HepG2 (cell line): ENCODE results near the gene RHBDF2. TPM values are rescaled to one million over a fixed set of nuclear protein-coding genes. Genes with fewer than 3 reads are reported as not detected.

Source experiments
- BRCA1 ChIP-seq: sonication (generic); formaldehyde crosslinking; IDR thresholded peaks from 2 replicates; pipeline ENCODE4 v1.4.0; 2020; ENCODE audit warnings: missing genetic modification reagents
- CBX5 ChIP-seq: sonication (generic); formaldehyde crosslinking; IDR thresholded peaks from 2 replicates; pipeline ENCODE4 v1.4.0; 2020; ENCODE audit warnings: missing genetic modification reagents, borderline replicate concordance
- HNRNPK ChIP-seq: fragments of 200-400 bp; formaldehyde crosslinking; IDR thresholded peaks from 2 replicates; pipeline ENCODE4 v1.6.1; 2018; ENCODE audit warnings: low read length, low read depth, moderate library complexity, mild to moderate bottlenecking; ENCODE audit not compliant: poor library complexity, severe bottlenecking
- LCORL ChIP-seq, 2 experiments: fragments of 450-650 bp in 1 of 2; sonication (generic) in 1 of 2; formaldehyde crosslinking in 1 of 2; IDR thresholded peaks; 2 replicates each; pipeline versions ENCODE4 v1.5.0 to v1.6.1; 2017 to 2020; ENCODE audit warnings: antibody characterized with exemption in 1 of 2, missing genetic modification reagents in 1 of 2
- NBN ChIP-seq: fragments of 450-650 bp; conservative IDR thresholded peaks from 2 replicates; pipeline ENCODE4 v1.6.1; 2017
- TCF12 ChIP-seq, 2 experiments: fragments of 450-650 bp in 1 of 2; sonication (generic) in 1 of 2; formaldehyde crosslinking in 1 of 2; IDR thresholded peaks; 2 replicates each; pipeline versions ENCODE4 v1.6.1 to v1.8.0; 2017 to 2022; ENCODE audit warnings: antibody characterized with exemption in 1 of 2, mild to moderate bottlenecking in 1 of 2, missing genetic modification reagents in 1 of 2, moderate library complexity in 1 of 2
- ZBTB38 ChIP-seq: sonication (generic); formaldehyde crosslinking; IDR thresholded peaks from 2 replicates; pipeline ENCODE4 v1.5.1; 2020; ENCODE audit warnings: mild to moderate bottlenecking, missing genetic modification reagents
- ZNF205 ChIP-seq: IDR thresholded peaks from 2 replicates; pipeline ENCODE4 v1.6.1; 2018; ENCODE audit warnings: missing biosample characterization, missing genetic modification reagents
- ZNF292 ChIP-seq: sonication (generic); formaldehyde crosslinking; IDR thresholded peaks from 2 replicates; pipeline ENCODE4 v1.8.1; 2022; ENCODE audit warnings: mild to moderate bottlenecking, low read depth, missing genetic modification reagents, borderline replicate concordance
- ZNF432 ChIP-seq: sonication (generic); formaldehyde crosslinking; IDR thresholded peaks from 2 replicates; pipeline ENCODE4 v1.5.0; 2020; ENCODE audit warnings: missing genetic modification reagents, mild to moderate bottlenecking, borderline replicate concordance
- ZNF546 ChIP-seq: sonication (generic); formaldehyde crosslinking; conservative IDR thresholded peaks from 2 replicates; pipeline ENCODE4 v1.8.1; 2023; ENCODE audit warnings: mild to moderate bottlenecking, missing genetic modification reagents
- ZSCAN29 ChIP-seq: sonication (generic); formaldehyde crosslinking; conservative IDR thresholded peaks from 2 replicates; pipeline ENCODE4 v1.4.0; 2020; ENCODE audit warnings: mild to moderate bottlenecking, missing genetic modification reagents
- polyA plus RNA-seq, 8 experiments: library from polyadenylated mRNA; depleted of rRNA in 3 of 8; stranded (reverse) in 7 of 8; unstranded in 1 of 8; fragments of >200 nt; fragmentation: Illumina TruSeq in 4 of 8; extraction: Trizol in 4 of 8; gene quantifications; 2 replicates each; pipeline versions ENCODE4 v1.2.1 to v1.2.3, GENCODE V29; 2011 to 2016; ENCODE audit warnings: low read depth in 4 of 8, missing spikeins in 1 of 8, mixed read lengths in 1 of 8; ENCODE audit not compliant: insufficient read depth in 1 of 8
- total RNA-seq, 5 experiments: library from RNA; depleted of rRNA; stranded (reverse); fragments of >200 nt; fragmentation: Illumina TruSeq; extraction: Trizol; gene quantifications; 2 replicates each; pipeline ENCODE4 v1.2.3, GENCODE V29; 2016; ENCODE audit warnings: low read depth in 1 of 5
- TF ChIP-seq, protein P1 (sequence below): sonication (generic); formaldehyde crosslinking; IDR thresholded peaks from 2 replicates; pipeline ENCODE4 v1.4.0; 2020; ENCODE audit warnings: mild to moderate bottlenecking, missing genetic modification reagents
- TF ChIP-seq, protein P2 (sequence below): sonication (generic); formaldehyde crosslinking; IDR thresholded peaks from 2 replicates; pipeline ENCODE4 v1.4.0; 2020; ENCODE audit warnings: mild to moderate bottlenecking, missing genetic modification reagents
- TF ChIP-seq, protein P3 (sequence below): sonication (generic); formaldehyde crosslinking; conservative IDR thresholded peaks from 2 replicates; pipeline ENCODE4 v1.4.0; 2020; ENCODE audit warnings: mild to moderate bottlenecking, missing genetic modification reagents, moderate library complexity

Gene RHBDF2
- total and polyA plus RNA-seq, 2 of the 13 experiments (the other 11 are each of a cell fraction or from before 2014, with no cell fraction given), result 7.8 to 24.2 TPM

DNA sequence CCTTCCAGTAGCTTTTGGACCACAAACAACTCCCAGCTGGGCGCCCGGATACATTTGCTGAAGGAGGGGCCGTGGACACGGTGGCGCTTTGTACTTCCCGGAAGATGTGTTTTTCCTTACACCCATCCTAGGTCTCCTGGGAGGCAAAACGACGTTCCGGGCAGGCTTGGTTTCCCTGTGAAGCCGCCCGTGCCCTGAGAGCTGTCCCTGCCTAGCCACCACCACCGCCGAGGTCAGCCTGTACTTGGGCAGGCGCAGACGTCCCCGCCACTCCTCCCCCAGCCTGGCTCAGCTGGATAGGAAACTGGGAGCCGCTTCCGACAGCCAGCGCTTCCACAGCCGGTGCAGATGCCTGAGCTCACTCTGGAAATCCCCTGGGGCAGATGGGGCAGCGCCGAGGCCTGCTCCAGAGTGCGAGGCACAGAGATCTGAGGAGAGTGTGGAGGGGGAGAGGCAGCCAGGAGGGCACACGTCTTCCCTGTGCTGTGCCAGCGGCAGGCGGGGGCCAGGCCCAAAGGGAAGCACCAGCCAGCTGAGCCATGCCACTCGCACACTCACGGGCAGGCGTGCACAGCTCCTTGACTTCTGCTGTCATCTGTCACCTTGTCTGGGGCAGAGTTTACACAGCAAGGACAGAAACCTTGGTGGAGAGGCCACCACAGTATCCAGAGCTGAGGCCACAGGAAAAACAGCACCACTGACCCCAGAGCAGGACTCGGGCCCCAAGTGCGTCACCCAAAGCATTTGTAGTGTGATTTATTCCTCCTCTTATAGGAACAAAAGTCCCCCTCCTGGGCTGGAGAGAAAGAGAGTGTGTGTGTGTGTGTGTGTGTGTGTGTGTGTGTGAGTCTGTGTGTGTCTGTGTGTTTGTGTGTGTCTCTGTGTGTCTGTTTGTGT, 3.0 kb downstream of the RHBDF2 start (continued):
- TF ChIP-seq, protein P1, sequence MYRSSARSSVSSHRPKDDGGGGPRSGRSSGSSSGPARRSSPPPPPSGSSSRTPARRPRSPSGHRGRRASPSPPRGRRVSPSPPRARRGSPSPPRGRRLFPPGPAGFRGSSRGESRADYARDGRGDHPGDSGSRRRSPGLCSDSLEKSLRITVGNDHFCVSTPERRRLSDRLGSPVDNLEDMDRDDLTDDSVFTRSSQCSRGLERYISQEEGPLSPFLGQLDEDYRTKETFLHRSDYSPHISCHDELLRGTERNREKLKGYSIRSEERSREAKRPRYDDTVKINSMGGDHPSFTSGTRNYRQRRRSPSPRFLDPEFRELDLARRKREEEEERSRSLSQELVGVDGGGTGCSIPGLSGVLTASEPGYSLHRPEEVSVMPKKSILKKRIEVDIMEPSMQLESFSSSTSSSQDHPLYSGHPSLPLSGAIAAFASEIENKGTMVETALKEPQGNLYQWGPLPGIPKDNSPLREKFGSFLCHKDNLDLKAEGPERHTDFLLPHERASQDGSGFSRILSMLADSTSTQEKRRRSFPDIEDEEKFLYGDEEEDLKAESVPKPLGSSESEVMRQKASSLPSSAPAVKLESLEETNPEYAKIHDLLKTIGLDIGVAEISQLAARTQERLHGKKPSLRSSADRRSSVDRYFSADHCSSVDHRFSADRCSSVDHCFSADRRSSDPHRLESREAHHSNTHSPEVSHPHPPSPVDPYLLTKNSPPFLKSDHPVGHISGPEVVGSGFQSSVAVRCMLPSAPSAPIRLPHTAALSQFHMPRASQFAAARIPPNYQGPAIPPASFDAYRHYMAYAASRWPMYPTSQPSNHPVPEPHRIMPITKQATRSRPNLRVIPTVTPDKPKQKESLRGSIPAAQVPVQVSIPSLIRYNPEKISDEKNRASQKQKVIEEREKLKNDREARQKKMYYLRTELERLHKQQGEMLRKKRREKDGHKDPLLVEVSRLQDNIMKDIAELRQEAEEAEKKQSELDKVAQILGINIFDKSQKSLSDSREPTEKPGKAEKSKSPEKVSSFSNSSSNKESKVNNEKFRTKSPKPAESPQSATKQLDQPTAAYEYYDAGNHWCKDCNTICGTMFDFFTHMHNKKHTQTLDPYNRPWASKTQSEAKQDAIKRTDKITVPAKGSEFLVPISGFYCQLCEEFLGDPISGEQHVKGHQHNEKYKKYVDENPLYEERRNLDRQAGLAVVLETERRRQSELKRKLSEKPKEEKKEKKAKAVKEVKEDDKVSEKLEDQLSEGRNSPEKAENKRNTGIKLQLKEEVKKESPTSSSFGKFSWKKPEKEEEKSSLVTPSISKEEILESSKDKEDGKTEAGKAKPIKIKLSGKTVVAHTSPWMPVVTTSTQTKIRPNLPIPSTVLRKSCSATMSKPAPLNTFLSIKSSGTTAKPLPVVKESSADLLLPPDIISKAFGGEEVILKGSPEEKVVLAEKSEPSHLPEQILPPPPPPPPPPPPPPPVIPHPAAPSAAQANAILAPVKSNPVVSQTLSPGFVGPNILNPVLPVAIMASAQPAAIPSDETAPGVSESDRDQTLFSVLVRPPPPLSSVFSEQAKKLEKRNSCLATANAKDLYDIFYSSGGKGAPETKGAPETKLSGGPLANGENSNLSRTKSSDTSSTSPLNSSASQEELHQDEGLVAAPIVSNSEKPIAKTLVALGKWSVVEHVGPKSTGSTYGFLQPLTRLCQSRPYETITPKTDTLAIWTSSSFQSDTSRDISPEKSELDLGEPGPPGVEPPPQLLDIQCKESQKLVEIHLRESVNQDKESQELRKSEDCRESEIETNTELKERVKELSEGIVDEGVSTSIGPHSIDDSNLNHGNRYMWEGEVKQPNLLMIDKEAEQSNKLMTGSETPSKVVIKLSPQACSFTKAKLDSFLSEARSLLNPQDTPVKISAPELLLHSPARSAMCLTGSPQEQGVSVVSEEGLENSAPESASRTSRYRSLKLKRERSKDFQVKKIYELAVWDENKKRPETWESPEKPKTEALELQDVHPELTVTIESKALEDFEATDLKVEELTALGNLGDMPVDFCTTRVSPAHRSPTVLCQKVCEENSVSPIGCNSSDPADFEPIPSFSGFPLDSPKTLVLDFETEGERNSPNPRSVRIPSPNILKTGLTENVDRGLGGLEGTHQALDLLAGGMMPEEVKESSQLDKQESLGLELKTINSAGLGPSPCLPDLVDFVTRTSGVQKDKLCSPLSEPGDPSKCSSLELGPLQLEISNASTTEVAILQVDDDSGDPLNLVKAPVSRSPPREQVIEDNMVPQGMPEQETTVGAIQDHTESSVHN, result 0 out of 2 replicates have a peak, but pooled peaks have one; percentile 59
- TF ChIP-seq ZNF292 (peak; percentile 95), NBN (no peak), ZNF432 (CRISPR knock-in tag) (no peak), ZSCAN29 (CRISPR knock-in tag) (peak; percentile 39), TCF12 (IDR thresholded peaks at IDR 0.05) (no peak), TCF12 (CRISPR knock-in tag; IDR thresholded peaks at IDR 0.05) (0 out of 2 replicates have a peak, but pooled peaks have one; percentile 47), LCORL (IDR thresholded peaks at IDR 0.05) (no peak), LCORL (CRISPR knock-in tag; IDR thresholded peaks at IDR 0.05) (peak; percentile 97), BRCA1 (CRISPR knock-in tag) (no peak), ZBTB38 (CRISPR knock-in tag) (peak; percentile 88), HNRNPK (peak; percentile 23), ZNF205 (CRISPR knock-in tag) (peak; percentile 36; the same call in 1 of the 2 replicates), ZNF546 (no peak; the same call in 1 of the 2 replicates), CBX5 (CRISPR knock-in tag) (peak; percentile 42; the same call in 1 of the 2 replicates)
- TF ChIP-seq, protein P2, sequence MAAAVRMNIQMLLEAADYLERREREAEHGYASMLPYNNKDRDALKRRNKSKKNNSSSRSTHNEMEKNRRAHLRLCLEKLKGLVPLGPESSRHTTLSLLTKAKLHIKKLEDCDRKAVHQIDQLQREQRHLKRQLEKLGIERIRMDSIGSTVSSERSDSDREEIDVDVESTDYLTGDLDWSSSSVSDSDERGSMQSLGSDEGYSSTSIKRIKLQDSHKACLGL, result peak; percentile 70
- TF ChIP-seq, protein P3, sequence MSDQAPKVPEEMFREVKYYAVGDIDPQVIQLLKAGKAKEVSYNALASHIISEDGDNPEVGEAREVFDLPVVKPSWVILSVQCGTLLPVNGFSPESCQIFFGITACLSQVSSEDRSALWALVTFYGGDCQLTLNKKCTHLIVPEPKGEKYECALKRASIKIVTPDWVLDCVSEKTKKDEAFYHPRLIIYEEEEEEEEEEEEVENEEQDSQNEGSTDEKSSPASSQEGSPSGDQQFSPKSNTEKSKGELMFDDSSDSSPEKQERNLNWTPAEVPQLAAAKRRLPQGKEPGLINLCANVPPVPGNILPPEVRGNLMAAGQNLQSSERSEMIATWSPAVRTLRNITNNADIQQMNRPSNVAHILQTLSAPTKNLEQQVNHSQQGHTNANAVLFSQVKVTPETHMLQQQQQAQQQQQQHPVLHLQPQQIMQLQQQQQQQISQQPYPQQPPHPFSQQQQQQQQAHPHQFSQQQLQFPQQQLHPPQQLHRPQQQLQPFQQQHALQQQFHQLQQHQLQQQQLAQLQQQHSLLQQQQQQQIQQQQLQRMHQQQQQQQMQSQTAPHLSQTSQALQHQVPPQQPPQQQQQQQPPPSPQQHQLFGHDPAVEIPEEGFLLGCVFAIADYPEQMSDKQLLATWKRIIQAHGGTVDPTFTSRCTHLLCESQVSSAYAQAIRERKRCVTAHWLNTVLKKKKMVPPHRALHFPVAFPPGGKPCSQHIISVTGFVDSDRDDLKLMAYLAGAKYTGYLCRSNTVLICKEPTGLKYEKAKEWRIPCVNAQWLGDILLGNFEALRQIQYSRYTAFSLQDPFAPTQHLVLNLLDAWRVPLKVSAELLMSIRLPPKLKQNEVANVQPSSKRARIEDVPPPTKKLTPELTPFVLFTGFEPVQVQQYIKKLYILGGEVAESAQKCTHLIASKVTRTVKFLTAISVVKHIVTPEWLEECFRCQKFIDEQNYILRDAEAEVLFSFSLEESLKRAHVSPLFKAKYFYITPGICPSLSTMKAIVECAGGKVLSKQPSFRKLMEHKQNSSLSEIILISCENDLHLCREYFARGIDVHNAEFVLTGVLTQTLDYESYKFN (CRISPR knock-in tag), result peak; percentile 72
